H9 (cell line): ENCODE data around the gene SEH1L. TPM values are rescaled to one million over a fixed set of nuclear protein-coding genes. Genes with fewer than 3 reads are reported as not detected.
A peak's percentile ranks its signal among the peaks of the same experiment; 100 is the strongest.

Experiments used
- DNase-seq: peaks from one replicate; pipeline ENCODE4 v3.0.0-alpha.2; 2017
- H2AFZ ChIP-seq: one replicate; pipeline ENCODE4 v1.6.1; 2013; ENCODE audit warnings: mild to moderate bottlenecking, low read length, control low read depth, moderate library complexity
- H2AK5ac ChIP-seq: 2 replicates; pipeline ENCODE4 v1.6.1; 2013; ENCODE audit warnings: low read length, control low read depth, mixed read lengths; ENCODE audit not compliant: insufficient read length
- H2BK120ac ChIP-seq: one replicate; pipeline ENCODE4 v1.6.1; 2013; ENCODE audit warnings: low read depth, mild to moderate bottlenecking, low read length, control low read depth, inconsistent platforms; ENCODE audit not compliant: poor library complexity, severe bottlenecking
- H2BK12ac ChIP-seq: 2 replicates; pipeline ENCODE4 v1.6.1; 2013; ENCODE audit warnings: low read length, control low read depth, mixed read lengths, low read depth; ENCODE audit not compliant: insufficient read length
- H2BK15ac ChIP-seq: 2 replicates; pipeline ENCODE4 v1.6.1; 2013; ENCODE audit warnings: low read depth, low read length, control low read depth
- H2BK20ac ChIP-seq: one replicate; pipeline ENCODE4 v1.6.1; 2013; ENCODE audit warnings: low read depth, mild to moderate bottlenecking, low read length, control low read depth, inconsistent platforms; ENCODE audit not compliant: poor library complexity, severe bottlenecking
- H2BK5ac ChIP-seq: 2 replicates; pipeline ENCODE4 v1.6.1; 2013; ENCODE audit warnings: low read length, control low read depth, mixed read lengths; ENCODE audit not compliant: insufficient read length
- H3K14ac ChIP-seq: 2 replicates; pipeline ENCODE4 v1.6.1; 2013; ENCODE audit warnings: low read length, control low read depth; ENCODE audit not compliant: insufficient read depth
- H3K18ac ChIP-seq: 2 replicates; pipeline ENCODE4 v1.6.1; 2013; ENCODE audit warnings: low read depth, mild to moderate bottlenecking, mixed read lengths, low read length, control low read depth; ENCODE audit not compliant: insufficient read length
- H3K23ac ChIP-seq: 2 replicates; pipeline ENCODE4 v1.6.1; 2013; ENCODE audit warnings: low read length, control low read depth, mixed read lengths, low read depth; ENCODE audit not compliant: insufficient read length
- H3K23me2 ChIP-seq: 2 replicates; pipeline ENCODE4 v1.6.1; 2013; ENCODE audit warnings: low read depth, mild to moderate bottlenecking, mixed read lengths, low read length, control low read depth; ENCODE audit not compliant: insufficient read length, poor library complexity, severe bottlenecking
- H3K27ac ChIP-seq: 2 replicates; pipeline ENCODE4 v1.5.1; 2013; ENCODE audit warnings: low read length, control low read depth, mixed read lengths, low read depth; ENCODE audit not compliant: insufficient read length
- H3K27me3 ChIP-seq: 2 replicates; pipeline ENCODE4 v1.6.1; 2013; ENCODE audit warnings: low read length, control low read depth, inconsistent platforms; ENCODE audit not compliant: insufficient read depth
- H3K4ac ChIP-seq: 2 replicates; pipeline ENCODE4 v1.6.1; 2013; ENCODE audit warnings: low read depth, mild to moderate bottlenecking, control low read depth, inconsistent platforms, low read length, moderate library complexity
- H3K4me1 ChIP-seq: 2 replicates; pipeline ENCODE4 v1.6.1; 2013; ENCODE audit warnings: low read length, control low read depth, inconsistent platforms; ENCODE audit not compliant: insufficient read depth
- H3K4me2 ChIP-seq: 2 replicates; pipeline ENCODE4 v1.6.1; 2013; ENCODE audit warnings: low read length, control low read depth, mixed read lengths; ENCODE audit not compliant: insufficient read length, insufficient read depth
- H3K56ac ChIP-seq: 2 replicates; pipeline ENCODE4 v1.6.1; 2013; ENCODE audit warnings: low read depth, mild to moderate bottlenecking, mixed read lengths, low read length, control low read depth; ENCODE audit not compliant: insufficient read length
- H3K79me1 ChIP-seq: 2 replicates; pipeline ENCODE4 v1.6.1; 2013; ENCODE audit warnings: low read depth, mild to moderate bottlenecking, moderate library complexity, low read length, control low read depth, inconsistent platforms; ENCODE audit not compliant: insufficient read depth, poor library complexity, severe bottlenecking
- H3K79me2 ChIP-seq: 2 replicates; pipeline ENCODE4 v1.6.1; 2013; ENCODE audit warnings: low read length, control low read depth, inconsistent platforms; ENCODE audit not compliant: insufficient read depth
- H3K9ac ChIP-seq: 2 replicates; pipeline ENCODE4 v1.6.1; 2013; ENCODE audit warnings: low read length, control low read depth, mixed read lengths; ENCODE audit not compliant: insufficient read length; ENCODE audit errors: extremely low read depth
- H3K9me3 ChIP-seq: one replicate; pipeline ENCODE4 v1.6.1; 2013; ENCODE audit warnings: low read depth, low read length, inconsistent platforms; ENCODE audit not compliant: control insufficient read depth
- H3T11ph ChIP-seq: one replicate; pipeline ENCODE4 v1.6.1; 2013; ENCODE audit warnings: mild to moderate bottlenecking, low read length, control low read depth, inconsistent platforms
- H4K20me1 ChIP-seq: one replicate; pipeline ENCODE4 v1.6.1; 2013; ENCODE audit not compliant: control insufficient read depth, insufficient read length, insufficient read depth
- H4K5ac ChIP-seq: 2 replicates; pipeline ENCODE4 v1.6.1; 2013; ENCODE audit warnings: low read depth, mild to moderate bottlenecking, mixed read lengths, low read length, control low read depth; ENCODE audit not compliant: insufficient read length
- H4K8ac ChIP-seq: replicated peaks from 2 replicates; pipeline ENCODE4 v1.6.1; 2013; ENCODE audit warnings: low read length, control low read depth, mixed read lengths, low read depth; ENCODE audit not compliant: insufficient read length
- H4K91ac ChIP-seq: 2 replicates; pipeline ENCODE4 v1.6.1; 2013; ENCODE audit warnings: low read depth, mild to moderate bottlenecking, moderate library complexity, mixed read lengths, low read length, control low read depth; ENCODE audit not compliant: insufficient read length
- H3K27ac Mint-ChIP-seq, 3 experiments: 2 replicates in 2 of 3; 3 replicates in 1 of 3; pipeline ENCODE4 v1.8.0; 2020 to 2021; ENCODE audit warnings: mixed read lengths in 3 of 3, mild to moderate bottlenecking in 1 of 3, moderate library complexity in 1 of 3
- H3K27me3 Mint-ChIP-seq: 2 replicates; pipeline ENCODE4 v1.8.0; 2021; ENCODE audit warnings: low read depth, mild to moderate bottlenecking, moderate library complexity, mixed read lengths
- H3K36me3 Mint-ChIP-seq, 3 experiments: 2 replicates in 2 of 3; 3 replicates in 1 of 3; pipeline ENCODE4 v1.8.0; 2020 to 2021; ENCODE audit warnings: low read depth in 3 of 3, mixed read lengths in 3 of 3; ENCODE audit not compliant: insufficient read depth in 1 of 3
- H3K4me1 Mint-ChIP-seq, 2 experiments: 2 replicates each; pipeline ENCODE4 v1.8.0; 2020; ENCODE audit warnings: mixed read lengths in 2 of 2
- H3K4me3 Mint-ChIP-seq, 2 experiments: 2 replicates in 1 of 2; 3 replicates in 1 of 2; pipeline ENCODE4 v1.8.0; 2020 to 2021; ENCODE audit warnings: mild to moderate bottlenecking in 2 of 2, mixed read lengths in 2 of 2, moderate library complexity in 1 of 2
- H3K9me3 Mint-ChIP-seq, 2 experiments: 2 replicates in 1 of 2; 3 replicates in 1 of 2; pipeline ENCODE4 v1.8.0; 2020; ENCODE audit warnings: mild to moderate bottlenecking in 2 of 2, mixed read lengths in 2 of 2, moderate library complexity in 1 of 2
- CTCF ChIP-seq: fragments of 200-600 bp; sonication (generic); conservative IDR thresholded peaks from 3 replicates; pipeline ENCODE4 v1.8.0; 2021; ENCODE audit warnings: antibody characterized with exemption, mild to moderate bottlenecking
- WGBS: extraction: QIAGEN DNeasy Blood & Tissue Kit; methylation state at CpG from one replicate; pipeline ENCODE4 v1.1.7; 2013; ENCODE audit warnings: missing lambda C conversion rate, low lambda C conversion rate, mixed read lengths; ENCODE audit not compliant: insufficient read length; ENCODE audit errors: extremely low coverage; 5-methylcytosine and 5-hydroxymethylcytosine counted together
- total RNA-seq: library from RNA; stranded (reverse); gene quantifications from 2 replicates; pipeline ENCODE4 v1.2.1, GENCODE V29; 2021

The SEH1L gene
- total RNA-seq, 1 experiment from 2014 or later: 97.2 TPM

GRCh38 chr18:13006531-13007247 is 58.9 kb downstream of the SEH1L start:
- no peak overlapping the region for H3K4me2 ChIP-seq
- no peak overlapping the region for H2BK15ac ChIP-seq

More at GRCh38 chr18:13006531-13007247, 58.9 kb downstream of the SEH1L start:
- H3K23ac ChIP-seq: no peak overlapping the region
- DNase-seq: no peak
- no peaks in the 10 kb centered on the region for H3K79me2 ChIP-seq
- H4K8ac ChIP-seq: no peak overlapping the region
- H3K18ac ChIP-seq: no peak overlapping the region
- TF ChIP-seq CTCF: no peak
- no peak overlapping the region for H2BK5ac ChIP-seq
- no peak overlapping the region for H2BK20ac ChIP-seq
- H3K9me3 ChIP-seq: no peaks in the 10 kb centered on the region
- H3T11ph ChIP-seq: no peak overlapping the region
- no peak overlapping the region for H2AK5ac ChIP-seq
- H3K56ac ChIP-seq: no peak overlapping the region
- H3K4me1 Mint-ChIP-seq: no peaks in the 10 kb centered on the region
- no peaks in the 10 kb centered on the region for H4K20me1 ChIP-seq
- H3K14ac ChIP-seq: peak overlapping the region; percentile 24; the same call in 1 of the 2 replicates
- no peak overlapping the region for H3K4me3 Mint-ChIP-seq
- no peak overlapping the region for H3K9ac ChIP-seq
- H3K27me3 Mint-ChIP-seq: no peaks in the 10 kb centered on the region
- no peak overlapping the region for H2BK12ac ChIP-seq
- peaks cover 3% of the 10 kb centered on the region for H3K79me1 ChIP-seq
- H3K27ac Mint-ChIP-seq: peak overlapping the region in 1 of 3 experiments; percentile 26; a peak in 3 of 7 replicates
- no peak overlapping the region for H2AFZ ChIP-seq
- H3K23me2 ChIP-seq: no peaks in the 10 kb centered on the region
- no CpG with 5 or more reads among the region's 12 CpGs for WGBS
- no peak overlapping the region for H3K4ac ChIP-seq
- no peak overlapping the region for H4K91ac ChIP-seq
- H3K27ac ChIP-seq: no peak overlapping the region
- H2BK120ac ChIP-seq: no peak overlapping the region
- peaks cover 3 to 41% (median 22%) of the 10 kb centered on the region in 3 experiments; a peak in 6 of 7 replicates for H3K36me3 Mint-ChIP-seq
- H3K9me3 Mint-ChIP-seq: no peaks in the 10 kb centered on the region
- H3K4me1 ChIP-seq: no peaks in the 10 kb centered on the region
- H4K5ac ChIP-seq: no peak overlapping the region
- no peaks in the 10 kb centered on the region for H3K27me3 ChIP-seq
